Stimulated activated naive CD8-positive, alpha-beta T cell treated with anti-CD3 and anti-CD28 coated beads, Interleukin-15, Interleukin-2, amounts not matched to agents 100 ng/mL and 50 ng/mL, for 24 hours (primary cell): ENCODE measurements around the gene LRRC8D.
A peak's percentile ranks its signal among the peaks of the same experiment; 100 is the strongest.

Source experiments
- H3K27ac Mint-ChIP-seq: one replicate; pipeline ENCODE4 v1.8.0; 2021; ENCODE audit warnings: mild to moderate bottlenecking, mixed read lengths
- H3K27me3 Mint-ChIP-seq: one replicate; pipeline ENCODE4 v1.8.0; 2021; ENCODE audit warnings: mixed read lengths
- H3K36me3 Mint-ChIP-seq: one replicate; pipeline ENCODE4 v1.8.0; 2021; ENCODE audit warnings: low read depth, mixed read lengths
- H3K4me1 Mint-ChIP-seq: one replicate; pipeline ENCODE4 v1.8.0; 2021; ENCODE audit warnings: low read depth, mixed read lengths
- H3K4me3 Mint-ChIP-seq: one replicate; pipeline ENCODE4 v1.8.0; 2021; ENCODE audit warnings: mild to moderate bottlenecking, mixed read lengths
- H3K9me3 Mint-ChIP-seq: one replicate; pipeline ENCODE4 v1.8.0; 2021; ENCODE audit warnings: mixed read lengths

Gene LRRC8D

DNA sequence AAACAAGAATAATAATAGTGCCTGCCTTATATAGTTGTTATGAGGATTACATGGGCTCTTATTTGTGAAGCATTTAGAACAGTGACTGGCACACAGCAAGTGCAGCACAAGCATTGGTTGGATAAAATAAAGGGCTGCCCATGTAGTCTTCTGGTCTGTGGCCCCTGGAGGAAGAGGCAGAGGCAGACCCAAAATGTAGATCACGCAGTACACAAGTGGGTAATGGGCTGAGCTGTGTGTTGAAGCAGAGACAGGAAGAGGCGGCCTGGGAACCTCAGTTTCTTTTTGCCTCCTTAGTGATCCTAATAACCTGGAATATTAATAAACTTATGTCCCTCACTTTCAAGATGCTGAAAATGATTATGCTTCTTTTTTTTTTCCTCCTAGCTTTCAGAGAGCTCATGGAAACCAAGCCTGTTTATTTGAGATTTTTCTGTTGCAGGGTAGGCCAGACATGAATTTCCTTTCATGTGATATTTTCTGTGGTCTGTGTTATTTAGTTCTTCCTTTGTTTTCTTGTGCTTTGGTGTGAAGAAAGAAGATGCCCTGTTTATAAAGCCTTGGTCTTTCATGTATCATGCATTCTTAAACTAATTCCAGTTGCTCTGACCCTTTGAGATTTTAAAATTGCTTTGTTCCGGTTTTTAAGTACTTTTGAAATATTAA lies 42.5 kb downstream of the LRRC8D start:
- peak overlapping the region; percentile 53 for H3K27ac Mint-ChIP-seq

DNA sequence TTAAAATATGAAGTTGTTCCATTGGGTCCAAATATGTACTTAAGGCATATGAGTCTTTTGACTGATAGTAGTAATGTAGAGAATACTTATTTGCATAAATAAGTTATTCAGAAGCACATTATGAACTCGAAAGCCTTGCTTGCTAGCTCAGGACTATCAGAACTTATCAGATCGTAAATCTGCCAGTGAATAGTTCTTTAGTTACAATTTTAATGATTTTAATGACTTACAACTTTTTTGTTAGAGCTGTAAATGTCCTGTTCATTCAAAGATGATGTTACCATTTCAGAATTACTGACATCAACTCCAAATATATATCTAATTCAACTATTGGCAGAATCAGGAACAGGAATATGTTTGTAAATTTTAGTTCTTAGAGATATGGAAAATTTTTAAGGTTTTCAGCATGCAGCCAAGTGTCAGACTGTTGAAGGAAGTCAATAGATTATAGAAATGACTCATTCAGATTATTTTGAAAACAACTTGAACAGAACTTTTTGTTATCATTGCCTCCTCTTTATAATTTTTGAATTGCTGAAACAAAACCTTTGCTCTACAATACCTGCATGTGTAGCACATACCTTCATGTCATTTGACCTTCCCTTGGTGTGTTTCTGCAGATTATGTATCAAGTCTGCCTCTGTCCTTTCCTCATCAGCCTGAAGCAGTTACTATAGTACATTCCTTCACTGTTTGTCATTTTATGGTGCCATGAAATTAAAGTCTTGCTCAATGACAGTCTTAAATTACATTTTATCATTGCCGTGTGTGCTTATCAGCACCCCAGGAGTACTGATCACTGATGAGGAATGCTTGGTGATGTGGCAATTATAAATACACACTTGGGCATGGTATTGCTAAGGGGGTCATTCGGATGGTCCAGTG lies 44.9 kb downstream of the LRRC8D start:
- Mint-ChIP-seq H3K4me3 (no peak overlapping the region), H3K36me3 (peaks cover 75% of the 10 kb centered on the region), H3K4me1 (peaks cover 51% of the 10 kb centered on the region), H3K27me3 (no peaks in the 10 kb centered on the region), H3K9me3 (no peaks in the 10 kb centered on the region), H3K27ac (no peak overlapping the region)

More for the DNA sequence above, 42.5 kb downstream of the LRRC8D start:
- Mint-ChIP-seq H3K4me3 (no peak overlapping the region), H3K4me1 (peaks cover 36% of the 10 kb centered on the region), H3K27me3 (no peaks in the 10 kb centered on the region), H3K9me3 (no peaks in the 10 kb centered on the region), H3K36me3 (peaks cover 71% of the 10 kb centered on the region)

DNA sequence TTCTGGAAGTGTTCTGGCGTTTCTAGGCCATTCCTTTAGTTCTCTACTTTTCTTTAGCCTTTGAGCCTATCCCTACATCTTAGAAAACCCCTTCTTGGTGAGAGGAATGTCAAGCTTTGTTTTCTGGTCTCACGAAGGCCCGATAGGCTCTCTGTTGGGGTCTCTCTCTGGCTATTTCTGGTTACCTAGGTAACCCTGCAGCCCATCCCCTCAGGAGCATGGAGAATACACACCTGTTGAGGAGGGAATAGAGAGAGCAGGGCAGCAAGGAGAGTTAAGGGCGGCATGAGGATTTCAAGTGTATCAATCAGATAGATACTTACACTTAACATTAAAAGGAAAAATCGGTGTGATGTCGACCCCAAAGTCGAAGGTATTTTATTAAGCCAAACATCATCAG lies 45.7 kb downstream of the LRRC8D start:
- H3K27ac Mint-ChIP-seq, result no peak overlapping the region
- H3K36me3 Mint-ChIP-seq, result peaks cover 73% of the 10 kb centered on the region
- H3K4me3 Mint-ChIP-seq, result no peak overlapping the region
- H3K27me3 Mint-ChIP-seq, result no peaks in the 10 kb centered on the region
- H3K4me1 Mint-ChIP-seq, result peaks cover 56% of the 10 kb centered on the region
- H3K9me3 Mint-ChIP-seq, result no peaks in the 10 kb centered on the region

DNA sequence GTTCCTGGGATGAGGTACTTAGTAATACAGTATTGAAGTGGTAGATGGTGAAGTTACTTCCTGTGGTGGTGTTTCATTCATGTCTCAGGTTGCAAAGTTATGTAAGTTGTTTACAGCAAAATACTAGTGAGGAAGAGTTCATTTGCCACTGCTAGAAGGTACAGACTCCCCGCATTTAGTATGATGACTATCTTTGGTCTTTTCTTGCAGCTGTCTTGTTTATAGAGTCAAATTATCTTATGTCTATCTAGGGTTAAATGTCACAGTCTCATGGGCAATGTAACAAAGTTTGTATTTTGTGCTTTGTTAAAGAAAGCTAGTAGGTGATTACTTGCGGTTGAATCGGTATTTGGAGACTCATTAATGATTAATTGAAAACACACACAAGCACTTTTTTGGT lies 50.2 kb downstream of the LRRC8D start:
- no peak overlapping the region for H3K27ac Mint-ChIP-seq
- no peaks in the 10 kb centered on the region for H3K9me3 Mint-ChIP-seq
- H3K4me1 Mint-ChIP-seq, result peaks cover 46% of the 10 kb centered on the region
- H3K27me3 Mint-ChIP-seq, result no peaks in the 10 kb centered on the region
- H3K36me3 Mint-ChIP-seq, result peaks cover 64% of the 10 kb centered on the region
- H3K4me3 Mint-ChIP-seq, result no peak overlapping the region

DNA sequence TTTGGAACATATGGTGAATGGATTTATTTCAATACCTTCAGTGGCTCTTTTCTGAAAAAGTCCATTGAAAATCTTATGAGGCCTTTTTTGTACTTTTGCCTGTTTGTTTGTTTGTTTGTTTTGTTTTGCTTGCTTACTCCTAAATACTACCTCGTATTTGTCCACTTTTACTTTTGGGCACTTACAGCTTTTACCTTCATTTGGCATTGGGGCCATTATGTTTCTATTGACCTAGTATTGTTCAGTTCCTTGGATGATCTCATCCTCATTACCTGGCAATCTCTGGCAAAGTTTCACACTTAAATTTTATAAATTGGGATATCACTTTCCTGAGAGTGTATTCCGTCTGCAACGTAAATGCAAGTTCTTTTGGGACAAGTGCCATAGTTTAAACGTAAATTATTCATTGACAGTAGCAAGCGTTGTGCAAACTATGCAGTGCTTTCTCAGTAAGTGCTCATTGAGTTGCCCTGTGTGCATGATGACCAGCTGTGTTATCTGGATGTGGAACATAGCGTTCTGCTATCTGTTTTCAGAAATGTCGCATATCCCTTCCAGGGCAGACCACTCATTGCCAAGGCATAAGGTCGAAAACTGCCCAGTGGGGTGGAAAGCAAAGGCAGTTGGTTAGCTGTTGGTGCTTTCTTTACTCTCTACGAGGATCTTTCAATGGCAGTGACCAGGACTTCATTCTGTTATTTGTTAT lies 51.1 kb downstream of the LRRC8D start:
- H3K27ac Mint-ChIP-seq, result no peak overlapping the region
- H3K4me3 Mint-ChIP-seq, result no peak overlapping the region
- no peaks in the 10 kb centered on the region for H3K9me3 Mint-ChIP-seq
- H3K27me3 Mint-ChIP-seq, result no peaks in the 10 kb centered on the region
- peaks cover 51% of the 10 kb centered on the region for H3K4me1 Mint-ChIP-seq
- peaks cover 62% of the 10 kb centered on the region for H3K36me3 Mint-ChIP-seq

DNA sequence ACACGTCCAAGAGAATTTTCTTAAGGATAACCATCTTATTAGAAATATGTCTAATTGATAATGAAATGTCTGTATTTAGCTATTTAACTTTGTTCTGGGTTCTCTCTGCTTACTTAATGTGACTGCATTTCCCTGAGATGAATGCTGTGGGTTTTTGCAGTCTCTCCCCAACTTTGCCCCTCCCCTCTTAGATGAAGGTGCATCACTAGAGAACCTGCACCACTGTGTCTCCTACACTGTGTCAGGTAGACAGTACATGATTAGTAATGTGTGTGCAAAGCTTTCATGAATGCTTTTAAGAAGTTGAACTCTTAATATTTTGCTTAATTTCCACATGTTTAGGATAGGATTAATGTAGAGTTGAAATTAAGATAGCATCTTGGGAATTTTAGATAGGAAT lies 51.7 kb downstream of the LRRC8D start:
- no peak overlapping the region for H3K4me3 Mint-ChIP-seq
- peaks cover 57% of the 10 kb centered on the region for H3K36me3 Mint-ChIP-seq
- peaks cover 56% of the 10 kb centered on the region for H3K4me1 Mint-ChIP-seq
- H3K9me3 Mint-ChIP-seq, result no peaks in the 10 kb centered on the region
- no peak overlapping the region for H3K27ac Mint-ChIP-seq
- no peaks in the 10 kb centered on the region for H3K27me3 Mint-ChIP-seq

DNA sequence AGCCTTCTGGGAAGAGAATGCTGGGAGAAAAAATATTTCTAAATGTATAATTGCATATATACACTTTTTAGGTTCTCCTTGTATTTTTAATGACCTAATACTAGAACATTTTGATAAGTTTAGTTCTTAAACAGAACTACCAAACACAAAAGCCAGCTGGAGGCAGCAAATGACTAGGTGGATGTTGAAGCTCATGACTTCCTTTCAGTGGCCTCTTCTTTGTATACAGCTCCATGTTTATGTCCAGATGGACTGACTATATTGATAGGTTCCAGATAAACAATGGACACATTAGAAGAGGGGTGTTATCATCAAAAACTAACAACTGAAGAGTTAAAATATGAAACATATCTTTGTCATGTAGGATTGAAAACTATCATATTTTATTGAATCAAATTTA lies 52.5 kb downstream of the LRRC8D start:
- Mint-ChIP-seq H3K4me3 (no peak overlapping the region), H3K36me3 (peaks cover 53% of the 10 kb centered on the region), H3K27me3 (no peaks in the 10 kb centered on the region), H3K27ac (no peak overlapping the region), H3K9me3 (no peaks in the 10 kb centered on the region), H3K4me1 (peaks cover 61% of the 10 kb centered on the region)

DNA sequence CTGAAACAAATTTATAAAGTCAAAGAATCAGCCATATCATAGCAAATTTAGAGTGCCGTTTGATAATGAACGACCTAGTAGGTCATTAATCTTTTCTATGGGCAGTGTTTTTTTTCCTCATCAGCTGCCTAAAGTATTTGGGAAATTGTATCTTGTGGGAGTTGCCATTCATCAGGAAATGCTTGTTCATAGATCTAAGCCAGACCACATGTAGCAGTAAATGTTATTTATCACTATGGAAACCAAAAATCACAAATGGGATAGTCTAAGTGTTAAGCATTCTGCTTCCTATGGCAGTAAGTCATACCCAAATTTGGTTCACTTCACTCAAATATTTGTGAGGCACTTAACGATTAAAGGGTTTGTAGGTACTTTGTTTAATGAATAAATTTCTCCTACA lies 52.9 kb downstream of the LRRC8D start:
- Mint-ChIP-seq H3K9me3 (no peaks in the 10 kb centered on the region), H3K4me3 (no peak overlapping the region), H3K4me1 (peaks cover 63% of the 10 kb centered on the region), H3K36me3 (peaks cover 51% of the 10 kb centered on the region), H3K27me3 (no peaks in the 10 kb centered on the region), H3K27ac (no peak overlapping the region)

DNA sequence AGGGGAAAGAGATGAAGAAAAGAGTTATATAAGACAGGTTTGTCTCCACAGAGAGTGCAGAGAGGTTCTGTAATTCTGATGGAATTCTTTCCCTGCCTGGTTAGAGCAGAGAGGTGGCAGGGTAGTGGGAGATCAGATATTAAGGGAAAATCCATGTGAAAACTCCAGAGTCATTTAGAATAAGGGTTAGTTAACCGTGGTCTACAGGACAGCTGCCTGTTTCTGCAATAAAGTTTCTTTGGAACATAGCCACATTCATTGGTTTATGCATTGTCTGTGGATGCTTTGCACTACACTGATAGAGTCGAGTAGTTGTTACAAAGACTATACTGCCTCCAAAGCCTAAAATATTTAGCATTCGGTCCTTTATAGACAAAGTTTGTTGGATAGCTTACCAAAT lies 55.6 kb downstream of the LRRC8D start:
- Mint-ChIP-seq H3K9me3 (peaks cover 10% of the 10 kb centered on the region), H3K4me3 (no peak overlapping the region), H3K36me3 (peaks cover 53% of the 10 kb centered on the region), H3K4me1 (peaks cover 54% of the 10 kb centered on the region), H3K27ac (no peak overlapping the region), H3K27me3 (no peaks in the 10 kb centered on the region)

DNA sequence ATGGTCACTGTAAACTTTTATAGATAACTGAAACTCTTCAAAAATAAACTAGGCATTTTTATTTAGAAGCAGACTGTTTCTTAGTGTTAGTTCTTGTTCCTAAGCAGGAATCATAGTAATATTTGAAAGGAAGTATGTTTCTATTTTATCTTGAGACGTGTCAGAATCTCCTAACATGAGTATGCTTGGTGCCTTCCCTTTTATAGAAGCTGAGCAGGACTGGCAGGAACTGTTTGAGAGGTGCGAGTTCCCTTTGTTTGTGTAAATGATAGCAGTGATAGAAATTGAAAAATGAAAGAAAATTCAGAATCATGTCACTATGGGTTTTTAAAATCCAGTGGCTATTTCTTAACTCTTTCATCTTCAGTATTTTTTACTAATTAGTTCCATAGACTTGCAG lies 56.9 kb downstream of the LRRC8D start:
- Mint-ChIP-seq H3K9me3 (peaks cover 11% of the 10 kb centered on the region), H3K27ac (no peak overlapping the region), H3K27me3 (no peaks in the 10 kb centered on the region), H3K4me1 (peaks cover 53% of the 10 kb centered on the region), H3K4me3 (no peak overlapping the region), H3K36me3 (peaks cover 55% of the 10 kb centered on the region)

DNA sequence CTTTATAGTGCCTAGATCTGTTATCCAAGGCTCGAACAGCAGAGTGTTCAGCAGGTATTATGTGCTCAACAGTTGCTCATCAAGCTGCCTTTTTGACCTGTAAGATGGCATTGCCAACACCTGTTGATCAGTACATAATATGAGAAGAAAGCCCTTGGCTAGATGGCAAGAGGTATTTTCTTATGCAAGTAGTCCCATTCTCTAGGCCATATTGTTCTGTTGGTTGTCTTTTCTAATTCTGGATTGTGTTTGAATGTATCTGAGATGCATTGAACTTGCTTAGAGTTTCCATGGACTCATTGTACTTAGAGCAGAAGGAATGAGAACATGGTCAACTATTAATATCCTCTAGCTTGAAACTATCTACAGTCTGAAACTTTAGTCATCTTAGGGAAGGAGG lies 57.4 kb downstream of the LRRC8D start:
- H3K4me3 Mint-ChIP-seq, result no peak overlapping the region
- peaks cover 60% of the 10 kb centered on the region for H3K36me3 Mint-ChIP-seq
- H3K27ac Mint-ChIP-seq, result peak overlapping the region; percentile 32
- H3K9me3 Mint-ChIP-seq, result peaks cover 11% of the 10 kb centered on the region
- H3K27me3 Mint-ChIP-seq, result no peaks in the 10 kb centered on the region
- H3K4me1 Mint-ChIP-seq, result peaks cover 52% of the 10 kb centered on the region

DNA sequence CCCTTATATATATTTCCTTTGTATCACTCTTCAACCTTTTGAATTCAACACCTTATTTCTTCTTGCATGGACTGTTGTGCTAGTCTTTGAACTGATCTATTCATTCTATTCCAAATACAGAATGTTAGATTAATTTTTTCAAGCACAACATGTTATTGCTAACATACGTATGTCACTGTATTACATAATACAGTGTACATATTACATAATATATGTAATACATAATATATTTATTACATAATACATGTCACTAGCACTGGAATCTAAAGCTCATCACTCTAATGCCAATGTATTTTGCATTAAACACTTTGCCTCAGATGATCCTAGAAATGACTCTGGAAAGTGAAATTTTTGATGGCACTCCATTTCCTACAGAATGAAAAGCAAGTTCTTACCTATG lies 59.8 kb downstream of the LRRC8D start:
- no peak overlapping the region for H3K4me3 Mint-ChIP-seq
- H3K9me3 Mint-ChIP-seq, result peaks cover 11% of the 10 kb centered on the region
- H3K36me3 Mint-ChIP-seq, result peaks cover 54% of the 10 kb centered on the region
- H3K4me1 Mint-ChIP-seq, result peaks cover 49% of the 10 kb centered on the region
- H3K27me3 Mint-ChIP-seq, result no peaks in the 10 kb centered on the region
- no peak overlapping the region for H3K27ac Mint-ChIP-seq

DNA sequence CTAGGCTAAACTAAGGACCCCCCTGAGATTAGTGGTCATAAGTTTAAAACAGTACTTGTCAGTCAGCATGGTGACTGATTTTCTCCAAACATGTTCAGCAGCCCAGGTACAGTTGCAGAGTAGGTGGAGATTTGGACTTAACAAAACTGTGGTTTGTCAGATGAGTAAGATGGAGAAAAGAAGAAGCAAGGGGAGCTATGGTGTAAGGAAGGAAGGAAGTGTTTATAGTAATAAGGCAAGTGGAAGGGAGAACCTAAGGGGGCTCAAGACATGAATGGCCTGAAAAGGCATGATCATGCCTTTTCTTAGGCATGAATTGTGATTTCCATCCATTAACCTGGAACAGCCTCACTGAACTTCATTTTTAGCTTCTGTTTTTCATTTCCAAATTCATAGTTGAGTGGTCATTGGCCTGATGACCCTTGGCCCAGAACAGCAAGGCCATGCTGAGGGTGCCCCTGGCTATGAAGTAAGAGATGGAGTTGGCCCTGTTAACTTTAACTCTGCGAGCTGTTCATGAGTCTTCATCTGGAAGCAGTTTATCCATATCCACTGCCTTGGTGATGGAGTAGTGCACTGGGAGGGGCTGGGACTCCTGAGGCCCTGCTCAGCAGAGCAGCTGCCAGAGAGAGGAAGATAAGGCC lies 60.7 kb downstream of the LRRC8D start:
- Mint-ChIP-seq H3K9me3 (peaks cover 11% of the 10 kb centered on the region), H3K4me1 (peaks cover 44% of the 10 kb centered on the region), H3K27ac (peak overlapping the region; percentile 84), H3K36me3 (peaks cover 47% of the 10 kb centered on the region), H3K4me3 (no peak overlapping the region), H3K27me3 (no peaks in the 10 kb centered on the region)

DNA sequence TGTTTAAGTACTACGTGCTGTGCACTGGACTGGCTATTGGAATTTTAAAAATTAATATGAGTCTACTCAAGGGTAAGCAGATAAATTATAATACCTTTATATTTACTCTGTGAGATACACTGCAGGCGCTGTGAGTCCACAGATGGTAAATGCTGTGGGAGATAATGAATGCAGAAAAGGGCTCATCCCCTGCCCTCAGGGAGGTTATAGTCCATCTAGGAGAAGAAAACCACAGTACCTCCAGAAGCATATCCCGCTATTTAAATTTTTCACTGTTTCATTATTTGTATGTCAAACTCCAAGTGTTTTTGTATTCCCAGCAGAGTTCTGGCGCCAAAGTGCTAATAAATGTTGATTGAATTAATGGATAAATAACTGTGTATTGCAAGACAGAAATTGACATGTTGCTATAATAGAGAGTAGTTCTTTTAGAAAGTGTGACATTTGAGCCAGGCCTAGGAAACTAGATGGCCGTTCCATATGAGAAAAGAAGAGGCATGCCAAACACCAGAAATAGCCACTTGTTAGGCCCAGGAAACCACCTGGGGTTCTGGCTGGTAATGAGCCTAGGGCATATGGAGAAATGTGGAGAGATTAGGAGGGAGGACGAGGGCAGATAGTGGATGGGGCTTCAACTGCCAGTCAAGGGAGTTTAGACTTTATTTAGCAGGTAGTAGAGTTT lies 61.7 kb downstream of the LRRC8D start:
- Mint-ChIP-seq H3K4me1 (peaks cover 38% of the 10 kb centered on the region), H3K27me3 (no peaks in the 10 kb centered on the region), H3K36me3 (peaks cover 47% of the 10 kb centered on the region), H3K4me3 (no peak overlapping the region), H3K27ac (no peak overlapping the region), H3K9me3 (peaks cover 11% of the 10 kb centered on the region)
